Activated CD4-positive, alpha-beta T cell treated with anti-CD3 and anti-CD28 coated beads, Interleukin-2, amount 50 U/mL, for 48 hours (primary cell): Measurements from ENCODE around the gene ATG12.

Experiments
- DNase-seq, 2 experiments: peaks; one replicate each; pipeline ENCODE4 v3.0.0-alpha.2; 2020

The ATG12 gene

DNA sequence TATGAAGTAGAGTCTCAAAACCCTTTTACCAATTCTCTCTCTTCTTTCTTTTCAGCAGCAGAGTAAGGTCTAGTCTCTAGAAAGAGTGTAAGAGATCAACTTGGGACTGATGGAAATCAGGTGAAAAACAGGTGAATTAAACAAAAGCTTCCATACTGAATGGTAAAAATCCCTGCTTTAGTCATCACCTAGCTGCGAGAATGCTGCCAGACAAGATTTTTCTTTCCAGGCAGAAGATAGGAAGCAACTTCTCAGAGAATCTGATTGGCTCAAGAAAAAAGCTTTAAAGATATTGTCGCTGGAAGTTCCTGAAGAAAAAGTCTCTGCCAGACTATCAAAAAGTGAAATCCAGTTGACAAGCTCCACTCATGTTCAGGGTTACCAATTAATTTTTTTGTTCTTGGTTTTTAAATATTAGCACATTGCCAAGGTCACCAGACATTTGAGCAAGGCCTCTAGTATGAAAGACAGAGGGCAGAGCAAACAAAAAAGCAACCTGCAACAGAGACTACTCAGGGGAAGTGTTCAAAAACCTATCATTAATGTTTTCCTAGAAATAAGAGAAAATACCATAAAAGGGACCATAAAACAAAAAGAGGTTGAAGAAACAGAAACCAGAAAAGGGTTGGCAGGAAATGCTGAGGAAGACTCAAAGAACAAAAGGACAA is 34.2 kb downstream of the ATG12 start:
- no peak for DNase-seq

DNA sequence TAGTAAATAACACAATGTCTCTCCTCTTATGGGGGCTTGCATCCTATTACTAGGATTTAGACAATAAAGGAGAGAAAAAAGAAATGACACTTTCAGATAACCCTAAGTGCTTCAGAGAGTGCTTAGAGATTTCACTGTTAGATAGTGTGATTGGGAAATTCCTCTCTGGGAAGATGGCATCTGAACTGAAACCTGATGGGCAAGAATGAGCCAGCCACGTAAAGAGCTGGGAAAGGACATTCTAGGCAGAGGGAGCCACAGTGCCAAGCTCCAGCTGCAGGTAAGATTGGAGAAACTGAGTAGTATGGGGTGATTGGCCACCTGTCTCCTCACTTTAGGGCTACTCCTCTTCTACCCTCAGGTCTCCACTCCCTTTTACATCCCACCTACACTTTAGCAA is 39.4 kb downstream of the ATG12 start:
- DNase-seq = no peak

DNA sequence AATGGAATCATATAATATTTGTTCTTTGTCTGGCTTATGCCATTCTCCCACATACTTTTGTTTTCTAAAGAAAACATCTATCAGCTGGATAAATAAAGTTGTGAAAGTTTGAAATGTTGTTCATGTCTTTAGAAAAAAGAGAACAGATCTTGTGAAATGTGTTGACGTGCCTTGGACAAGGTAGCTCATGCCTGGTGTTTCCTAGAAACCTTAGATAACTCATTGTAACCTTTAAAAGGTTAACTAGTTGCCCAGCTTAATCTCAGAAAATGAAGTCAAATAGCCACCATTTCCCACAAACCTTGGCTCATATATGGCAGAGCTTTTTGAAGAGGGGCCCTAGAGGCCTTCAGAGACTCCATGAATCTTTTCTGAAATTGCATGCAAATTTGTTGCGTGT is 40.2 kb downstream of the ATG12 start:
- no peak for DNase-seq

DNA sequence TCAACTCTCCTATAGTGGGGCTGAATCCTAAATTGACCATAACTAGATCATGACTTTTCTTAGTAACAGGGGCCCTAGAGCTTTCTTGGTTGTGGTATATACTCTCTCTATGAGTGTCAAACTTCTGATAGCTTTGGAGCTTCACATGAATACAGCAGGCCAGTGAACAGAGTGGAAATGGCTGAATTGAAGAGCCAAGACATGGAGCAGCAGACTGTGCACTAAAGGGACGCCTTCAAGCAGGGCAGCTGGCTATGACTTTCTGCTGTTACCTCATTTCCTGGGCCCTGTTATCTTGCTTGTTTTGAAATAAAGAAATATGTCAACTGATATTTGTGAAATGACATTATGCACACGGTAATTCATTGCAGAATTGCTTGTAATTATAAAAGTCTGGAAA is 41.3 kb downstream of the ATG12 start:
- DNase-seq = no peak

DNA sequence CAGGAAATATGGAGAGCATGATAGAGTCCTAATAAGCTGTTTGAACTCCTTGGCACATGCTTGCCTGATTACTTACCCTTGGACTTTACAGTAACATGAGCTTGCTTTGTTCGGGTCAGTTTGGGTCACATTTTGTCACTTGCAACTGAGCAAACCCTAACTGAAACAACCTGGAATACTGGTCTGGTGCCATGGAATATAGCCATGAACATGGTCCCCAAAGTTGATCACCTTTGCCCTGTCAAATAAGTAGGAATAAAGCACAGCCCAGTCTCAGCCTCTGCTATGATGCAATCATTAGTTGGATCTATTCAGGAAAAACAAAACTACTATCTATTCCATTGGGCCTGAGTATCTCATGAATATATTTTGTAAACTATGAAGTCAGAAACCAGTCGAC is 43.1 kb downstream of the ATG12 start:
- DNase-seq = no peak

DNA sequence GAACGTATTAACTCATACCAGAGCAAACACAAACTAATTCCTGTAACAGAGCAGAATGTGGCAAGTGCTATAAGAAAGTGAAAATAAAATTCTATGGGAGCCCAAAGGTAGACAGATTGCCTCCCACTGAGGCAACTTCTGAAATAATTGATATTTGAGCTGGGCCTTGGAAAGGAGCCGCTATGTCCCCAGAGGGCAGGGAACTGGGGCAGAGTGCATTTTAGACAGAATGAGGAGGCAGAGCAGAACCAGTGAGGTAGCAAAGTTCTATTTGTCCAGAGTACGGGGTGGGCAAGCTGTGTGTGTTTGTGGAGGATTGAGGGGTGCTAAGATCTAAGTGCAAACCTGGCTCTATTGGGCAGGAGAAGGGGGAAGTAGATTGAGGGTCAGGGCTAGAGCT is 44.7 kb downstream of the ATG12 start:
- DNase-seq = no peak

DNA sequence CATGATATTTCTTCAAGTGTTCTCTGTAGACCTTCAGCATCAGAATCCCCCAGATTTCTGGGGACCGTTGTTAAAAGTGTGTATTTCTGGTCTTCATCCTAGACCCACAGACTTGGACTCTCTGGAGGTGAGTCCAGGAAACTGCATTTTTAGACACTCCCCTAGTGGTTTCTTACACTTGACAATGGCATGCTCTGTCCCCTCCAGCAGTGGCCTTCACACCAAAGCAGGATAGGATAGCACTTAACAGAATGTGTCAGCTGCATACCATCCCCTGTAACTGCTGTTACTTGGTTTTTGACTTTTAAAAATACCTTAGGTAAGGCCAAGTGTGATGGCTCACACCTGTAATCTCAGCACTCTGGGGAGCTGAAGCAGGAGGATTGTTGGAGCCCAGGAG is 45.7 kb downstream of the ATG12 start:
- no peak for DNase-seq

DNA sequence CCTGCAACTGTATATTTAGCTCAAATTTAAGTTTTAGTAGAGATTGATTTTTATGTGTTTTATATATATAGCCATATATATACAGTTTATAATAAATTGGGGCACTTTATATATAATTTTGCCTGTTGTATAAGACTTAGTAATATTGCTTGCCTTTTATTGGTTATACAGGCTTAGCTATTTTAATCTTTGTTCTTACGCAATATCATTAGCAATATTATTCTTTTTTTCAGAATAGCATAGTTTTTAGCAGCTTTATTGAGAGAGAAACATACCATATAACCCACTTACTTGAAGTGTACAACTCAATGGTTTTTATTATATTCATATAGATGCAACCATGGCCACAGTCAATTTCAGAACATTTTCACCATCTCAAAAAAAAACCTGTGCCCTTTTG is 52.9 kb downstream of the ATG12 start:
- no peak for DNase-seq

DNA sequence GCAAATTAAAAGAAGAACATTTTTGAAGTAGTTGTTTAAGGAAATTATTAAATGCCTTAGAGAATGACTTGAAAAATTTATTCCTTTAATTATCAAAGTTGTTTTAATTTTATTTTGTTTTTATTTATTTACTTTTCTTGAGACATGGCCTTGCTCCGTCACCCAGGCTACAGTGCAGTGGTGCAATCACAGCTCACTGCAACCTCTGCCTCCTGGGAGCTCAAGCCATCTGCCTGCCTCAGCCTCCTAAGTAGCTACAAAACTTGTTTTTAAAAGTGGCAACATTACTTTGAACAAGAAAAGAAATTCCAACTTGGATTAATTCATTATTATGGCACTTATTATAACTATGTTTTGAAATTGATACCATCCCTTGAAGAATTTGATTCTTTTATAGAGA is 53.9 kb downstream of the ATG12 start:
- DNase-seq = no peak

DNA sequence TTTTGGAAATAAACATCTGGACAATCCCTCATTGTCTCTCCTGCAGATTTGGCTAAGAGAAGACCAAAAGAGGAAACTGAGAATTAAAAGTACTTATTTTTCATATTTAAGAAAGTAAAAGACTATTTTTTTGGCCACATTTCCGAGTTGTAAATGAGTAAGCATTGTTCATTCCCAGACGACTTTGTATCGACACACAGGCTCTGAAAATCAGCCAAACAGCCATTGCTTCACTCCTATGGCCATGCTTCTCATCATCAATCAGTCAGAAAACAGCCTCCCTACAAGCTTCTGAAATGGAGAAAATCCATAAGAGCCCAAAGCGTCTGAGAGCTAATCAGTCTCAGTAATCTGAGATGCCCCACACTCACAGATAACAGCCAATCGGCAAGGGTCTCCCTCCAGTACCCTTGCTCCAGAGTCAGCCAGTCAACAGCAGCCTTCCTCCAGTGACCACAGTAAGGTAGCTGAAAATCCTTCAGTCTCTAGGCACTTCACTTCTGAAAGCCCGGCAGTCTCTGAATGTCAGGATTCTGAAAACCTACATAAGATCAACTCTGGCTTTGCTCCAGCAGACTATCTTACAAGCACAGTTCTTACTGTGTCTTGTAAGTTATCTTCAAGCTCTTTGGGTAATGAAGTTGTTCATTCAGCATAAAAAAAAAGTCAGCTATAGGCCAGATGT is 55.8 kb downstream of the ATG12 start:
- no peak for DNase-seq

DNA sequence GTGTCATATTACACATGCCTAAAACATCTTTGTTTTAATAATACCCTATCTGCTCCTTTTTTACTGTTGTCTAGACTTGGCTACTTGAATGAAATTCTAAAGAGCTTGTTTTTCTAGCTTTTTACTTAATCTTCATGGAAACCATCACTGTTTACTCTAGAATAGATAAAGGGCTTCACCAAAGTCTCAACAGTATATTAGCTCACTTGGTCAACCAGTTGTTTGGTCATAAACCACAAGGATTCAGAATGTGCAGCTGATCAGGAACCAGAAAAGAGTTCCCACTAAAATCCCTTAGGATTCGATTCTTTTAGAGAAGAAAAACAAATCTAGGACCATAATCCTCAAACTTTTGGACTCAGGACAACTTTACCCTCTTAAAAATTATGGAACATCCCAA is 62.9 kb downstream of the ATG12 start:
- DNase-seq = no peak
